ENCODE data around the gene HOATZ.

Gene HOATZ

DNA sequence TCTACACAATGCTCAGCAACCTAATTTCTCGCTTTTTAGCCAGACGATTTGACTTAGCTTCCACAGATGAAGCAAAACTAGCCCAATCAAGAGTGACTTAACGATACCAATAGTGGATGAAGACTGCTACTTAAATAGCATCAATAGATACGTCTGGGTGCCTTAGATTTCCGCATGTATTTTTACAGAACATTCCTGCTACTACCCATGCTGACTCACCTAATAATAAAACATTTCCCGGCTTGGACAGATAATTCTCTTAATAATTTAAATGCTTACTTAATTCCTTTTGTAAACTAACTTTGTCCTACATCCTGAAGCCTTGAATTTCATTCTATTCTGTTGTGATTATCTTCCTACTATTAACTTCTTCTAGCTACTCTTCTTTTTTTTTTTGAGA is 20.7 kb downstream of the HOATZ start:
- Histone ChIP-seq H3F3A (ENCODE audit: insufficient read depth) (no peaks in the 10 kb centered on the region), H2AFZ (ENCODE audit: low read depth, low read length, severe bottlenecking) (no peak overlapping the region), H3K4me3 (ENCODE audit: insufficient read depth, low read length, poor library complexity, severe bottlenecking) (no peak overlapping the region), H4K20me1 (ENCODE audit: low read depth, low read length) (no peaks in the 10 kb centered on the region), H3K79me2 (ENCODE audit: insufficient read depth, low read length) (no peaks in the 10 kb centered on the region), H3K27me3 (ENCODE audit: low read length) (no peaks in the 10 kb centered on the region), H3K4me2 (ENCODE audit: low read depth, low read length, poor library complexity, severe bottlenecking) (no peak overlapping the region), H3K36me3 (ENCODE audit: low read length) (no peaks in the 10 kb centered on the region), H3K9me2 (replicated peaks; ENCODE audit: insufficient read depth, low read length) (no peaks in the 10 kb centered on the region), H3K9me3 (ENCODE audit: insufficient read depth, low read length) (no peaks in the 10 kb centered on the region), H3K9ac (ENCODE audit: low read length) (no peak overlapping the region), H3K27ac (ENCODE audit: low read depth, low read length) (no peak overlapping the region)
- TF ChIP-seq EZH2phosphoT487 (conservative IDR thresholded peaks at IDR 0.05; ENCODE audit: low read length) (no peak), CTCF (IDR thresholded peaks at IDR 0.05; ENCODE audit: insufficient read depth, low read length, poor library complexity, severe bottlenecking) (no peak)

DNA sequence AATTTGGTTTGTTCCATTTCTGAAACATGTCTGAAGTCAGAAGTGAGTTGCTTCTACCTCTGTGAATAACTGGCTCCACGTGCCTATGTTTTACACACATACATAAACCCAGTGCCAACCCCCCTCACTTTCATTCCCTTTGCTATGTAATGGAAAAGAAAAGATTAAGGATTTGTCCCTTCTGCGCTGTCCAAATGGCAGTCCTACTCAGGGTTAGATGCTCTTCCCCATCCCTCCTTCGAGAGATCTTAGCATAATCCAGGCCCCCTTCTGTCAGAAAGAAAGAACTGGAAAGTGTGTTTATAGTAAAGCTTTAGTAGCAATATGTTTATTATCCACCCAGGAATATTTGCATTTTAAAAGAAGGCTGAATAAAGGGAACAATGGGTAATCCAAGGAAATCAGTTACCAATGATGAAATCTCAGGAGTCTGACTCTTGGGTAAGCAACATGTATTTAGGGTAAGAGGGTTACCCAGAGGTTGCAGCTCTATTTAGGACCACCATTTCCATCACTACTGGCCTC is 22.8 kb downstream of the HOATZ start:
- Histone ChIP-seq H3K36me3 (ENCODE audit: low read length) (no peaks in the 10 kb centered on the region), H3K79me2 (ENCODE audit: insufficient read depth, low read length) (no peaks in the 10 kb centered on the region), H3K9me2 (replicated peaks; ENCODE audit: insufficient read depth, low read length) (no peaks in the 10 kb centered on the region), H3F3A (ENCODE audit: insufficient read depth) (no peaks in the 10 kb centered on the region), H3K9ac (ENCODE audit: low read length) (no peak overlapping the region), H2AFZ (ENCODE audit: low read depth, low read length, severe bottlenecking) (no peak overlapping the region), H3K4me2 (ENCODE audit: low read depth, low read length, poor library complexity, severe bottlenecking) (no peak overlapping the region), H3K27ac (ENCODE audit: low read depth, low read length) (no peak overlapping the region), H3K9me3 (ENCODE audit: insufficient read depth, low read length) (no peaks in the 10 kb centered on the region), H4K20me1 (ENCODE audit: low read depth, low read length) (no peaks in the 10 kb centered on the region), H3K27me3 (ENCODE audit: low read length) (no peaks in the 10 kb centered on the region), H3K4me3 (ENCODE audit: insufficient read depth, low read length, poor library complexity, severe bottlenecking) (no peak overlapping the region)
- no peak for TF ChIP-seq CTCF (IDR thresholded peaks at IDR 0.05; ENCODE audit: insufficient read depth, low read length, poor library complexity, severe bottlenecking)

GRCh38 chr11:111538407-111539114 is 24.0 kb downstream of the HOATZ start:
- Histone ChIP-seq H3K27ac (ENCODE audit: low read depth, low read length) (no peak overlapping the region), H3K36me3 (ENCODE audit: low read length) (no peaks in the 10 kb centered on the region), H3K9me2 (replicated peaks; ENCODE audit: insufficient read depth, low read length) (no peaks in the 10 kb centered on the region), H3K9me3 (ENCODE audit: insufficient read depth, low read length) (no peaks in the 10 kb centered on the region), H3K4me3 (ENCODE audit: insufficient read depth, low read length, poor library complexity, severe bottlenecking) (no peak overlapping the region), H3K79me2 (ENCODE audit: insufficient read depth, low read length) (no peaks in the 10 kb centered on the region), H2AFZ (ENCODE audit: low read depth, low read length, severe bottlenecking) (no peak overlapping the region), H3F3A (ENCODE audit: insufficient read depth) (no peaks in the 10 kb centered on the region), H3K27me3 (ENCODE audit: low read length) (no peaks in the 10 kb centered on the region), H4K20me1 (ENCODE audit: low read depth, low read length) (no peaks in the 10 kb centered on the region), H3K9ac (ENCODE audit: low read length) (no peak overlapping the region), H3K4me2 (ENCODE audit: low read depth, low read length, poor library complexity, severe bottlenecking) (no peak overlapping the region)
- TF ChIP-seq CTCF (IDR thresholded peaks at IDR 0.05; ENCODE audit: insufficient read depth, low read length, poor library complexity, severe bottlenecking) (no peak), EZH2phosphoT487 (conservative IDR thresholded peaks at IDR 0.05; ENCODE audit: low read length) (no peak)

Data from SU-DHL-6 (cell line).